ENCODE data around the gene SOX8.

Gene SOX8

GRCh38 chr16:974001-974601, 7.5 kb upstream of the SOX8 start:
- DNase-seq: no peak

GRCh38 chr16:974611-975261, 6.8 kb upstream of the SOX8 start:
- DNase-seq: no peak

GRCh38 chr16:975291-975690, 6.3 kb upstream of the SOX8 start:
- DNase-seq: no peak

DNA sequence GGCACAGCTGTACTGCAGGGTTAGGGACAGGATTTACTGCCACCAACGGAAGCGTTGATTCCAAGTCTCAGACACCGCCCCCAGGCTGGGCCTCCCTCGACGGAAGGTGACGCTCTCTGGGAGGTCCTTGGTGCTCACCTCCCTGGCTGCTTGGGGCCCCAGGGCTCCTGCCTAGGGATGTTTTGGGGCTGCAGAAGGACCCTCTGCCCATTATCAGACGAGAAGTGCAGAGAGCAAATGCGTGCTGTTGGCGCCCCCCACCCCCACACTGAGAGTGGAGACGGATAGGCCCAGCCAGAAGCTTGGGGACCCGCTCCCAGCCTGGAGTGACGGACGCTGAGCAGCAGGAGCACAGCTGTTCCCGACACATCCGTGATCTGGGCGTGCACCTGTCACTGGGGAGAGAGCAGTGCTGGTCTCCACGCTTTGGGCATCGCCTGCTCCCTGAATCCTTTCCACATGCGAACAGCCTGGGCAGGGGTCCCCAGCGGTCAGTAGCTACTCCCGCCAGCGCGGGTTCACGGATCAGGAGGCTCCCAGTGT, 5.1 kb upstream of the SOX8 start:
- DNase-seq: no peak

- no peak for DNase-seq
Measured at GRCh38 chr16:977081-977701, 4.4 kb upstream of the SOX8 start.

DNA sequence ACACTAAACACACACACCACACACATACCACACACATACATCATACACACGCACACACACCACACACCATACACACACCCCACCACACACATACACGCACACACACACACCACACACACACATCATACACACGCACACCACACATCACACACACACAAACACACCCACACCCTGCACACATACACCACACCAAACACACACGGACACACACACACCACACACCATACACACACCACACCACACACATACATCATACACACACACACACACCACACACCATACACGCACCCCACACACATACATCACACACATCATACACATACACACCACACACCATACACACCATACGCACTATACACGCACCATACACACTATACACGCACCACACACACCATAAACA, 3.7 kb upstream of the SOX8 start:
- no peak for DNase-seq

DNA sequence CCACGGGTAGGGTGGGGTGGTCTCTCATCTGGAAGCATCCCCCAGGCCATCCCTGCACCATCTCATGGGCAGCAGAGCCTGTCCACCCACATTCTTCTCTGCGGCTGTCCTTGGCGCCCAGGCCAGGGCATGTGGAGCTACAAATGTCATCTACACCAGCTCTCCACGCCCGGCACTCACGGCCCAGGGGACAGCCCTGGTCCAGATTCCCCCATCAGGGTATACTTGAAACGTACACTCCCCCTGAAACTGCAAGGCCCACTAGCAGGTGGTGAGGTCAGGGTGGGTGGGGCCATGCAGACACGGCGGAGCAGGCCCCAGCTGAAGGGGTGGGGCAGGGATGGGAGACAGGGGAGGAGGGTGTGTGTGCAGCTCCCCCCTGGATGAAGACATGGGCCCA, 3.2 kb upstream of the SOX8 start:
- no peak for DNase-seq

- no peak for DNase-seq
Measured at GRCh38 chr16:979147-979546, 2.4 kb upstream of the SOX8 start.

DNA sequence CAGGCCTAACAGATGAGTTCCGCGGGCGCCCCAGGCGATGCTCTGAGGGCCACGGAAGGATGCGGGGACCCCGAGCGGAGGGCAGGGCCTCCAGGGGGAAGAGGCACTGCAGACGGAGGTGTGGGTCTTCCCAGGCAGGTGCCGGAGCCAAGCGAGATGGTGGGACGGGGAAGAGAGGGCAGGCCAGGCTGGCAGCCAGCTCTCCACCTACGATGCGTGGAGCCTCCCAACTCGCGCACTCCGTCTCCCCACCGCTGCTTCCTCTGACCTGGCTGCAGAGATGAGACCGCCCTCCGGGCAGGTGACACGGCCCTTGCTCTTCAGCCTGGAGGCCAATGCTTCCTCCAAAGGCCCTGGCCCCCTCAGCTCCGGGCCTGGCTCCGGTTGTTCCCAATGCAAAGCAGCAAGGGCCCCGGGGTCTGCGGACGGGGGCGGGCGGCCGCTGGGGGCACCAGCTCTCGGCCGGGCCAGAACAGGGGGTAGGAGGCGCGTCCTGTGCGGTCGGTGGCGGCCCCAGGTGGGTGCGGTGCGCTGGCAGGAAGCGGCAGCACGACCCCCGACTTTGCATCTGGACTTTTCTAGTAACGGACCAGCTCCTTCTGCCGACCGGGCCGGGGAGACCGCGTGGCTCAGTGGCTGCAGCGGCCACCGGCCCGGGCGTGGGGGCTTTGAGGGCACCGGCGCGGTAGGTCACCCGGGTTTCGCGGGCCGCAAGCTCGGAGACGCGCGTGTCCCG, 1.5 kb upstream of the SOX8 start:
- no peak for DNase-seq

DNA sequence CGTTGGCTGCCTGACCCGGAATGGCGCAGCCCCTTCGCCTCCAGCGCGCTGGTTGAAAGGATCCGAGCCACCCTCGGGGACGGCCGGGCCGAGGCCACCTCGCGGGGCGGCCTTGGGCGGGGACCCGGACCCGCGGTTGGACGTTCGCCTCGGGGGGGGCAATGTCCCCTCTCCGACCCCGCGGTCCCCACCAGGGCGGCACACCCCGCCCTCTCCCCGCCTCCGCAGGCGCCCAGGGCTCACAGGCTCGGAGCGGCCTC, 1.0 kb upstream of the SOX8 start:
- no peak for DNase-seq

- DNase-seq: no peak
Measured at GRCh38 chr16:982145-983043, 824 bp downstream of the SOX8 start.

GRCh38 chr16:983044-984030, 1.8 kb downstream of the SOX8 start:
- DNase-seq: no peak

DNA sequence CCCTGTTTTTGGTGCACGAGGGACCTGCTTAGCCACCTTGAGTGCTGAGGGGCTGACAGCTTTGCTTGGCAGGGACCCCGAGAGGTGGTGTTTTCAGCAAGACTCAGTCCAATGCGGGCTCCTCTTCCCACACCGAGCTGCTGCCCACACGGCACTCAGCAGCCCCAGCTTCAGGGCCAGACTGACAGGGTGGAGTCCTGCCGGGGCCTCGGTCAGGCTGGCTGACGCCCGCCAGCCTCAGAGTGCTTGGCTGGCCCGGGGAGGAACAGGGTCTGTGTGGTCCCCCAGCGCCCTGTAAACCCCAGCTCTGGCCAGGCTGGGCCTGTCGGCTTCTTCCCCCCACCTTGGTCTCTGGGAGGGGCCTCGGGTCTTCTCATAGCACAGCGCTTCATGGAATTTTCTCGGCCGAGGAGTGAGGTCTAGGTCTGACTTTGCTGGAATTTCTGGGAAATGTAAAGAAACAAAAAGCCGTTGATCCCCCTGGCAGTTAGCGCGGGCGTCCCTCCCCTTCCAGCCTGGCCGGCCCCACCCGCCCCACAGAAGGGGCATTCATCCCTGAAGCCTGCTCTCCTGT, 2.6 kb downstream of the SOX8 start:
- DNase-seq: no peak

- no peak for DNase-seq
Measured at GRCh38 chr16:984736-985636, 3.4 kb downstream of the SOX8 start.

DNA sequence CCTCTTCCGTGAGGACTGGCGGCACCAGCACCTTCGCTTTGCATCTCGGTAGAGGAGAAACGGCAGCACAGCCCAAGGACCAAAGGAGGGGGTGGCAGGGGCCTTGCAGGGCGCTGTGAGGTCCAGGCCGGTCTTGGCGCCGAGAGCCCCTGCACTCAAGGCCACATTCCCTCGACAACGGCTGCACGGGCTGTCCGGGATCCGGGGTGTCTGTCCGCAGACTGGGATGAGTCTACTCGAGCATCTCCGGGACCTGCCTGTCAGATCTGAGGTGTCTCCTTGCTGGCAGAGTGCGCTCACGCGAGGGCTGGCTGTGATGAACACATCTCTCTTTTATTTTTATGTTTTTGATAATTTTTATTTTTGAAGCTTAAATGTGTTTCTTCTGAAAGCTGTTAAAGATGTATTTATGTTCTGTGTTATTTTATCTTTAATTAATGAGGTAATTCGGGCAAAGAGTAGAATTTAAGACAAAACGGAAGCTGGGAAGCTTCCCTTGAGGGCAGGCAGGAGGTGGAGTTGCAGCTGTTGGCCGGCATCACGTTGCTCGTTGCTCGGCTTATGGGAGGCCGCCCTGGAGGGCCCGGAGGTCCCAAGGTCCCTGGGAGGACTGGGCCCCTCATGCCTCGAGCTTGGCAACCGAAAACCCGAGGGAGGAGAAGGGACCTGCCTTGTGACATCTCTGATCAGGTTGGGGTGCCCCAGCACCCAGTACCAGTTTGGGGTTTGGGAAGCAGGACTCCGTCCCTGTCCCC, 4.3 kb downstream of the SOX8 start:
- DNase-seq: no peak

- no peak for DNase-seq
Measured at GRCh38 chr16:986411-986810, 4.8 kb downstream of the SOX8 start.

- DNase-seq: no peak
Measured at GRCh38 chr16:986925-987582, 5.5 kb downstream of the SOX8 start.

GRCh38 chr16:987906-988305, 6.3 kb downstream of the SOX8 start:
- no peak for DNase-seq
